HepG2 (cell line): ENCODE measurements around the gene EXOC7. TPM values are rescaled to one million over a fixed set of nuclear protein-coding genes. Genes with fewer than 3 reads are reported as not detected.

ENCODE experiments used
- ATF5 ChIP-seq: sonication (generic); formaldehyde crosslinking; IDR thresholded peaks from 2 replicates; pipeline ENCODE4 v1.4.0; 2020; ENCODE audit warnings: mild to moderate bottlenecking, low read depth, missing genetic modification reagents
- CAMTA2 ChIP-seq: sonication (generic); formaldehyde crosslinking; IDR thresholded peaks from 2 replicates; pipeline ENCODE4 v1.4.0; 2020; ENCODE audit warnings: mild to moderate bottlenecking, missing genetic modification reagents, borderline replicate concordance
- CREM ChIP-seq, 2 experiments: sonication (generic) in 1 of 2; formaldehyde crosslinking in 1 of 2; IDR thresholded peaks; 2 replicates each; pipeline versions ENCODE4 v1.4.0 to v1.6.1; 2016 to 2020; ENCODE audit warnings: antibody characterized with exemption in 1 of 2, mild to moderate bottlenecking in 1 of 2, missing genetic modification reagents in 1 of 2
- FOXP4 ChIP-seq: sonication (generic); formaldehyde crosslinking; IDR thresholded peaks from 2 replicates; pipeline ENCODE4 v1.4.0; 2020; ENCODE audit warnings: missing genetic modification reagents
- HMG20A ChIP-seq: IDR thresholded peaks from 2 replicates; pipeline ENCODE4 v1.6.1; 2016; ENCODE audit warnings: borderline replicate concordance
- IRF1 ChIP-seq: sonication (generic); formaldehyde crosslinking; IDR thresholded peaks from 2 replicates; pipeline ENCODE4 v1.4.0; 2020; ENCODE audit warnings: low read depth, mild to moderate bottlenecking, missing genetic modification reagents
- MED8 ChIP-seq: sonication (generic); formaldehyde crosslinking; IDR thresholded peaks from 2 replicates; pipeline ENCODE4 v1.8.1; 2023; ENCODE audit warnings: mild to moderate bottlenecking, missing genetic modification reagents; ENCODE audit not compliant: insufficient replicate concordance
- RFXANK ChIP-seq: IDR thresholded peaks from 2 replicates; pipeline ENCODE4 v1.6.1; 2016
- THAP11 ChIP-seq: IDR thresholded peaks from 2 replicates; pipeline ENCODE4 v1.6.1; 2016; ENCODE audit warnings: missing biosample characterization, missing genetic modification reagents
- THAP9 ChIP-seq: sonication (generic); formaldehyde crosslinking; IDR thresholded peaks from 2 replicates; pipeline ENCODE4; 2020; ENCODE audit warnings: missing genetic modification reagents, mild to moderate bottlenecking, borderline replicate concordance
- TRAFD1 ChIP-seq: sonication (generic); formaldehyde crosslinking; IDR thresholded peaks from 2 replicates; pipeline ENCODE4 v1.5.1; 2020; ENCODE audit warnings: missing genetic modification reagents, mild to moderate bottlenecking, borderline replicate concordance
- ZNF30 ChIP-seq: sonication (generic); formaldehyde crosslinking; IDR thresholded peaks from 2 replicates; pipeline ENCODE4 v1.5.0; 2020; ENCODE audit warnings: mild to moderate bottlenecking, missing genetic modification reagents
- ZNF441 ChIP-seq: sonication (generic); formaldehyde crosslinking; IDR thresholded peaks from 2 replicates; pipeline ENCODE4 v1.7.0; 2021; ENCODE audit warnings: missing genetic modification reagents, borderline replicate concordance
- ZNF567 ChIP-seq: sonication (generic); formaldehyde crosslinking; IDR thresholded peaks from 2 replicates; pipeline ENCODE4 v1.8.1; 2023; ENCODE audit warnings: mild to moderate bottlenecking, missing genetic modification reagents, borderline replicate concordance
- ZNF614 ChIP-seq: IDR thresholded peaks from 2 replicates; pipeline ENCODE4 v1.6.1; 2018; ENCODE audit warnings: missing biosample characterization, missing genetic modification reagents, inconsistent platforms, borderline replicate concordance
- ZNF691 ChIP-seq: sonication (generic); formaldehyde crosslinking; IDR thresholded peaks from 2 replicates; pipeline ENCODE4 v1.4.0; 2020; ENCODE audit warnings: missing genetic modification reagents, low read depth, mild to moderate bottlenecking, borderline replicate concordance
- ZNF704 ChIP-seq: sonication (generic); formaldehyde crosslinking; IDR thresholded peaks from 2 replicates; pipeline ENCODE4 v1.8.1; 2023; ENCODE audit warnings: mild to moderate bottlenecking, inconsistent platforms, moderate library complexity, missing genetic modification reagents, borderline replicate concordance
- polyA plus RNA-seq, 8 experiments: library from polyadenylated mRNA; depleted of rRNA in 3 of 8; stranded (reverse) in 7 of 8; unstranded in 1 of 8; fragments of >200 nt; fragmentation: Illumina TruSeq in 4 of 8; extraction: Trizol in 4 of 8; gene quantifications; 2 replicates each; pipeline versions ENCODE4 v1.2.1 to v1.2.3, GENCODE V29; 2011 to 2016; ENCODE audit warnings: low read depth in 4 of 8, missing spikeins in 1 of 8, mixed read lengths in 1 of 8; ENCODE audit not compliant: insufficient read depth in 1 of 8
- total RNA-seq, 5 experiments: library from RNA; depleted of rRNA; stranded (reverse); fragments of >200 nt; fragmentation: Illumina TruSeq; extraction: Trizol; gene quantifications; 2 replicates each; pipeline ENCODE4 v1.2.3, GENCODE V29; 2016; ENCODE audit warnings: low read depth in 1 of 5

Gene EXOC7
- total and polyA plus RNA-seq, 2 of the 13 experiments (the other 11 are each of a cell fraction or from before 2014, with no cell fraction given), result 86.9 to 116 TPM

- TF ChIP-seq IRF1 (CRISPR knock-in tag) (peak; percentile 92), ZNF691 (CRISPR knock-in tag) (peak; percentile 97), ZNF704 (CRISPR knock-in tag) (peak; percentile 85; the same call in 1 of the 2 replicates), RFXANK (no peak), MED8 (CRISPR knock-in tag) (peak; percentile 83), ZNF30 (CRISPR knock-in tag) (no peak), FOXP4 (peak; percentile 48), THAP9 (CRISPR knock-in tag) (peak; percentile 97), ATF5 (CRISPR knock-in tag) (no peak), CAMTA2 (CRISPR knock-in tag) (peak; percentile 90; the same call in 1 of the 2 replicates), ZNF614 (CRISPR knock-in tag) (peak; percentile 50; the same call in 1 of the 2 replicates), CREM (IDR thresholded peaks at IDR 0.05) (peak; percentile 20; the same call in 1 of the 2 replicates), CREM (CRISPR knock-in tag; IDR thresholded peaks at IDR 0.05) (no peak), ZNF441 (CRISPR knock-in tag) (peak; percentile 99), HMG20A (CRISPR knock-in tag) (no peak), THAP11 (peak; percentile 95), TRAFD1 (CRISPR knock-in tag) (no peak), ZNF567 (peak; percentile 46; the same call in 1 of the 2 replicates)
Measured at GRCh38 chr17:76072148-76072858, 31.3 kb downstream of the EXOC7 start, which contains the start of gene SRP68 (continued).
